CD4-positive, alpha-beta T cell treated with Interleukin-2 at 100 ng/mL for 4 hours (primary cell): Measurements from ENCODE around the gene VAV3.

Experiments used
- DNase-seq: peaks from one replicate; pipeline ENCODE4 v3.0.0-alpha.2; 2020; ENCODE audit warnings: low spot score

The VAV3 gene

GRCh38 chr1:107588321-107588720 lies 376.7 kb downstream of the VAV3 start:
- DNase-seq, result no peak

GRCh38 chr1:107575226-107575625 lies 389.8 kb downstream of the VAV3 start:
- no peak for DNase-seq

GRCh38 chr1:107574044-107574443 lies 390.9 kb downstream of the VAV3 start:
- no peak for DNase-seq

GRCh38 chr1:107572674-107573211 lies 392.2 kb downstream of the VAV3 start:
- no peak for DNase-seq

GRCh38 chr1:107570768-107571167 lies 394.2 kb downstream of the VAV3 start:
- DNase-seq, result no peak

- no peak for DNase-seq
These were observed 401.5 kb downstream of the VAV3 start for GRCh38 chr1:107563441-107563840.

- no peak for DNase-seq
These were observed 405.1 kb downstream of the VAV3 start for GRCh38 chr1:107559881-107560280.

- no peak for DNase-seq
These were observed 407.9 kb downstream of the VAV3 start for GRCh38 chr1:107557095-107557494.

- DNase-seq, result no peak
These were observed 409.4 kb downstream of the VAV3 start for GRCh38 chr1:107555578-107555977.

- DNase-seq, result no peak
These were observed 412.2 kb downstream of the VAV3 start for GRCh38 chr1:107552781-107553180.

- no peak for DNase-seq
These were observed 413.5 kb downstream of the VAV3 start for GRCh38 chr1:107551456-107551855.

GRCh38 chr1:107550358-107550757 lies 414.6 kb downstream of the VAV3 start:
- no peak for DNase-seq

GRCh38 chr1:107549152-107549810 lies 415.7 kb downstream of the VAV3 start:
- no peak for DNase-seq

GRCh38 chr1:107548276-107548675 lies 416.7 kb downstream of the VAV3 start:
- DNase-seq, result no peak

- no peak for DNase-seq
These were observed 417.4 kb downstream of the VAV3 start for GRCh38 chr1:107547363-107548155.

- no peak for DNase-seq
These were observed 418.4 kb downstream of the VAV3 start for GRCh38 chr1:107546576-107546975.

GRCh38 chr1:107545879-107546278 lies 419.1 kb downstream of the VAV3 start:
- DNase-seq, result no peak

- DNase-seq, result no peak
These were observed 419.9 kb downstream of the VAV3 start for GRCh38 chr1:107545056-107545577.

GRCh38 chr1:107544285-107544684 lies 420.7 kb downstream of the VAV3 start:
- DNase-seq, result no peak

GRCh38 chr1:107541412-107541811 lies 423.6 kb downstream of the VAV3 start:
- no peak for DNase-seq

GRCh38 chr1:107538502-107538901 lies 426.5 kb downstream of the VAV3 start:
- DNase-seq, result no peak

GRCh38 chr1:107536266-107536665 lies 428.7 kb downstream of the VAV3 start:
- DNase-seq, result no peak

- DNase-seq, result no peak
These were observed 429.9 kb downstream of the VAV3 start for GRCh38 chr1:107535091-107535490.
